GM12864 (cell line): ENCODE data around the gene LOXL1.

Experiments
- DNase-seq: peaks from one replicate; pipeline ENCODE4 v3.0.0-alpha.2; 2011; ENCODE audit warnings: low read depth
- H3K4me3 ChIP-seq: 2 replicates; pipeline ENCODE4 v1.5.1; 2011; ENCODE audit warnings: mild to moderate bottlenecking, low read depth, low read length, control low read depth
- TF ChIP-seq, protein P1 (sequence below): IDR thresholded peaks from 2 replicates; pipeline ENCODE4 v1.5.1; 2011; ENCODE audit warnings: low read depth, mild to moderate bottlenecking, moderate library complexity, low read length, control low read depth, inconsistent platforms; ENCODE audit errors: missing control alignments

Gene LOXL1, protein sequence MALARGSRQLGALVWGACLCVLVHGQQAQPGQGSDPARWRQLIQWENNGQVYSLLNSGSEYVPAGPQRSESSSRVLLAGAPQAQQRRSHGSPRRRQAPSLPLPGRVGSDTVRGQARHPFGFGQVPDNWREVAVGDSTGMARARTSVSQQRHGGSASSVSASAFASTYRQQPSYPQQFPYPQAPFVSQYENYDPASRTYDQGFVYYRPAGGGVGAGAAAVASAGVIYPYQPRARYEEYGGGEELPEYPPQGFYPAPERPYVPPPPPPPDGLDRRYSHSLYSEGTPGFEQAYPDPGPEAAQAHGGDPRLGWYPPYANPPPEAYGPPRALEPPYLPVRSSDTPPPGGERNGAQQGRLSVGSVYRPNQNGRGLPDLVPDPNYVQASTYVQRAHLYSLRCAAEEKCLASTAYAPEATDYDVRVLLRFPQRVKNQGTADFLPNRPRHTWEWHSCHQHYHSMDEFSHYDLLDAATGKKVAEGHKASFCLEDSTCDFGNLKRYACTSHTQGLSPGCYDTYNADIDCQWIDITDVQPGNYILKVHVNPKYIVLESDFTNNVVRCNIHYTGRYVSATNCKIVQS

DNA sequence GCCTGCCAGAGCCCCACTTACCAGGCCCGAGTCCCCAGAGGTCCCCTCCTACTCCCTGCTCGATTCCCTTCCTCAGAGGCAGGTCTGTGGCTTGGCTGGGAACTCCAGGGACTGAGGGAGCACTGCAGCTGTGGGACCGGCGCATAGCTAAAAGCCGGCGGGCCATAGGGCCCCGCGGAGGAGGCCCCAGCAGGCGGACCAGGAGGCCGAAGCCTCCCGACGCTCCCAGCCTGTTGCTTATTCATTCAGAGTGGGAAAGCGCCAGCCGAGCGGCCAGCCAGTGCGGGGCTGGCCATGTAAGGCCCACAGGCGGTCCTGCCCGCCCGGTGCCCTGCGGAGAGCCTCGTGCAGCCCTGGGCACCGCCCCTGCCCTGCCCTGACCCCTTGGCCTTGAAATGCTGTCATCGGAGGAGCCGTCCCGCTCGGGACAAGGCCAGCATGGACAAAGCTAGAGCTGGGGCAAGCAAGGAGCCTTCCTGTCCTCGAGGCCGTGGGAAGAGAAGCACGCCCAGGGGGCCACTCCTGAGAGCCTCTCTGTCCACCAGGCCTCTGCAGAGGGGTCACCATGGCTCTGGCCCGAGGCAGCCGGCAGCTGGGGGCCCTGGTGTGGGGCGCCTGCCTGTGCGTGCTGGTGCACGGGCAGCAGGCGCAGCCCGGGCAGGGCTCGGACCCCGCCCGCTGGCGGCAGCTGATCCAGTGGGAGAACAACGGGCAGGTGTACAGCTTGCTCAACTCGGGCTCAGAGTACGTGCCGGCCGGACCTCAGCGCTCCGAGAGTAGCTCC, at the start of gene LOXL1:
LOXL1 (plus strand) TSS at position 244 of the 784 bp plus-strand sequence; CDS start at position 566, 322 bp downstream.
- no peak within 1 kb of the TSS for H3K4me3 ChIP-seq
- no peak for DNase-seq
- TF ChIP-seq, protein P1, sequence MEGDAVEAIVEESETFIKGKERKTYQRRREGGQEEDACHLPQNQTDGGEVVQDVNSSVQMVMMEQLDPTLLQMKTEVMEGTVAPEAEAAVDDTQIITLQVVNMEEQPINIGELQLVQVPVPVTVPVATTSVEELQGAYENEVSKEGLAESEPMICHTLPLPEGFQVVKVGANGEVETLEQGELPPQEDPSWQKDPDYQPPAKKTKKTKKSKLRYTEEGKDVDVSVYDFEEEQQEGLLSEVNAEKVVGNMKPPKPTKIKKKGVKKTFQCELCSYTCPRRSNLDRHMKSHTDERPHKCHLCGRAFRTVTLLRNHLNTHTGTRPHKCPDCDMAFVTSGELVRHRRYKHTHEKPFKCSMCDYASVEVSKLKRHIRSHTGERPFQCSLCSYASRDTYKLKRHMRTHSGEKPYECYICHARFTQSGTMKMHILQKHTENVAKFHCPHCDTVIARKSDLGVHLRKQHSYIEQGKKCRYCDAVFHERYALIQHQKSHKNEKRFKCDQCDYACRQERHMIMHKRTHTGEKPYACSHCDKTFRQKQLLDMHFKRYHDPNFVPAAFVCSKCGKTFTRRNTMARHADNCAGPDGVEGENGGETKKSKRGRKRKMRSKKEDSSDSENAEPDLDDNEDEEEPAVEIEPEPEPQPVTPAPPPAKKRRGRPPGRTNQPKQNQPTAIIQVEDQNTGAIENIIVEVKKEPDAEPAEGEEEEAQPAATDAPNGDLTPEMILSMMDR = no peak

DNA sequence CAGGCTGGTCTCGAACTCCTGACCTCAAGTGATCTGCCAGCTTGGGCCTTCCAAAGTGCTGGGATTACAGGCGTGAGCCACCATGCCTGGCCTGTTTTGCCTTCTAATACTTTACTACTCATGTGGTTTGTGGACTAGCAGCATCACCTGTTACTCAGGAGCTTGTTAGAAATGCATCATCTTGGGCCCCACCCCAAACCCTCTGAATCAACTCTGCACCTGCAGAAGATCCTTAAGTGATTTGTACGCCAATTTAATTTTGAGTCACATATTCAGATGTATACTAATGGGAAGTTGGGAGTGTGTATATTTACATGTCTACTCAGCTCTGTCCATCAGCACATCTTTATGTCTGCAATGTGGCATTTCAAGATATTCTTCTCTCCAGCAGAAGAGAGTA, 46.8 kb upstream of the LOXL1 start:
- DNase-seq = no peak
- TF ChIP-seq, protein P1 = no peak
- H3K4me3 ChIP-seq = no peak overlapping the region

DNA sequence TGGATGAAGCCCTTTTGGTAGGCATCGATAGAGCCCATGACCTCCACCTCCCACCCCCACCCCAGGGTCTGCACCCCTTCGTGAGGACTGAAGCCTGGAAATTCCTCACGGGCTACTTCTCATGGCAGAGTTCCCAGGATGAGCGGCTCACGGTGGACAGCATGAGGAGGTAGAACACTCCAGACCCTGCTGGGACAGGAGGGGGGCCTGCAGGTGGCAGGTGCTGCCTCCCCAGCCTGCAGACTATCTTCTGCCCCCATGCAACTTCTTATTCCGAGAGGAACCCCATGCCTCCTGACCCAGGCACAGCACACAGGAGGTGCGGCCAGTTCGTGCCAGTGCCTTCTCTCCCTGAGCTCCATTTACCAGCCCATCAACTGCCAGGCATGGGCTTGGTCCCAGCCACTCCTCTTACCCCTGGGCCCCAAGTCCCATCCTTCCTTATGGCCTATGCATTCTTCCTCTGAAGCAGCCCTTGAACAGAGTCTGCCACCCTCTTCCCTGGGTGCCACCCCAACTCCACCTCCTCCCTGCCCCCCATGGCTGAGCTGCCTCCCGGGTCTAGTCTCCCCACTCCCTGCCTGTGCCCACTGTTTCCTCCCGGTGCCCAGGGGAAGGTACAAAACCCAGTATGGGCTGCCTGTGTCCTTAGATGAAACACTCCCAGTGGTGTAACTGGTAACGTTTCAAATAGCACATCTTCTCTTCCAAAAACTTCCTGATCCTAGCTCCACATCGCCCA, 44.5 kb upstream of the LOXL1 start:
- TF ChIP-seq, protein P1 = no peak
- no peak for DNase-seq
- H3K4me3 ChIP-seq = no peak overlapping the region

DNA sequence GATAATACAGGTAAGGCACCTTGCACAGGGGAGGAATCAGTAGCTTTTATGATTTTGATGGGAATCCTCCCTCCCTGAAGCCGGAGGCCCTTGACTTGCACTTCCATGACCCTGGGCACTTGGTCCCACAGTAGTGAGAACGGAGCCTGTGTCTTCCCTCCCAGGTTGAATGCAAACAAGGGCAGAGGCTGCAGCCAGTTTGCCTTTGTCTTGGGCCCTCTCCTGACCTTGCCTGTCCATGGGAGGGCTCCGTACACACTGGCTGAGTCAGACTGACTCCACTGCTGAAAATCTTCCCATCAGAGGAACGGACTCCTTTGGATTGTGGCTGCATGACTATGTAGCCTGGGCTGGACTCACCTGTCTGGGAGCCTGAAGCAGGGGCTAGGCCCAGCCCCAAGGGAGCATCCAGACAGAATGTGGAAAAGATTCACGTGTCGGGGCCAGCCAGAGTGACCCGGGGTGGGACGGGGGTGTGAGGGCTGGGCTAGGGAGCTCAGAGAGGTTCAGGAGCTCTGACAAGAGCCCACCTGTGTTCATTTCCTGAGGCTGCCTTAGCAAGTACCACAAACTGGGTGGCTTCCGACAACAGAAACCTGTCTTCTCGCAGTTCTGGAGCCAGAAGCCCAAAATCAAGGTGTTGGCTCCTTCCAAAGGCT, 43.4 kb upstream of the LOXL1 start:
- TF ChIP-seq, protein P1 = no peak
- no peak overlapping the region for H3K4me3 ChIP-seq
- DNase-seq = no peak

DNA sequence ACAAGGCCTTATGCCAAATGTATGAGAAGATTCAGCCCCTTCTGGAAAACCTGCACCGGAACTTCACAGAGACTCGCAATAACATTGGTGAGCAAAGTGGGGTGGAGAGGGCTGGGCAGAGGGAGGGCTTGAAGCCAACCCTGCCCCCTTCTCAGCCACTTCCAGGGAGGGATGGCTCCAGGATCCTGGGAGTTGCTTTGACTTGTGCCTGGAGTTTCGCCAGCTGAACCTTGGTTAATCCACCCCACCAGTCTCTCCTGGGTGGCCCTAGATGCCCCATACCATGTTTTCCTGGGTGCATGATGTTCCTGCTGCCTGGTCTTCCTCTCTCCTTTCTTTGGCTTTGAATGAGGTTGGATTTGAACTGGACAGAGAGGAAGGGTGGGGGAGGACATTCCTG, 42.1 kb upstream of the LOXL1 start:
- TF ChIP-seq, protein P1 = no peak
- no peak overlapping the region for H3K4me3 ChIP-seq
- DNase-seq = no peak

DNA sequence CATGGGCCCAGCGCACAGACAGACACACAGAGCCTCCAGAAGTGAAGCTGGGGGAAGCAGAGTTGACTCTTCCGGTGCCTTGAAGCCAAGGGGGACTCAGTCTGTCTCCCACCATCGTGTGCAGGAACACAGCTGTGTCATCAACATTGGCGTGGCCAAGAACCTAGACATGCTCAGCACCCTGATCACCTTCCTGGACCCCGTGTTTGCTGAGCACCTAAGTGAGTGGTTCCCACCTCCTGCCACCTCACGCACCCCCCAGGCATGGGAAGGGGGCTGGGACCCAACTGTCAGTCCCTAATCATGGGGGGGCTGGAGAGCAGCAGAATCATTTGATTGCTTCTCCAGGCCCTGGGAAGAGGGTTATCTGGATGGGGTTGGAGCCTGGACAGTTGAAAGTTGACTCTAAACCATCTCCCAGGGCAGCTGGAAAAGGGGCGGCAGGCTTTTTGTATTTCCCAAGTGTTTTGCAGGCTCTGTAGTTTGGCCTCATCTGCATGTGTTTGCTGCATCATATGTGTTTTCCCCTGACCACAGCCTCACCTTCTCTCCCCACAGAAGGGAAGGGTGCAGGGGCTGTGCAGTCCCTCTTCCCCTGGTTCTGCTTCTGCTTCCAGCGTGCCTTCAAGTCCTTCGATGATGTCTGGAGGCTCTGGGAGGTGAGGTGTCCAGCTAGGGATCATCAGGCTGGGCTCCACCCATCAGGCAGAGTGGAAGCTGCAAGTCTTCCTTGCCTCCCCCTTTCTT, 40.1 kb upstream of the LOXL1 start:
- TF ChIP-seq, protein P1 = no peak
- no peak overlapping the region for H3K4me3 ChIP-seq
- no peak for DNase-seq
